HepG2 (cell line): ENCODE results near the gene PTPN14. TPM values are rescaled to one million over a fixed set of nuclear protein-coding genes. Genes with fewer than 3 reads are reported as not detected.

Experiments used
- ATAC-seq: fragments of 200-7000 bp; cut with Tn5 transposase; 3 replicates; pipeline ENCODE4 v1.9.1; 2020; ENCODE audit warnings: mild to moderate bottlenecking, moderate library complexity
- BruUV-seq: library from RNA; stranded (reverse); fragments of 400-500 nt; replicated peaks from 2 replicates; lab custom pipeline; 2021; lab: Mats Ljungman, UMichigan
- CTCF ChIA-PET: fragments of 300-600 bp; formaldehyde crosslinking; extraction: SDS; loops from one replicate; lab custom pipeline; 2021; ENCODE audit warnings: low total read pairs, inconsistent platforms, low intra/inter-chr PET ratio; lab: Yijun Ruan, JAX
- POLR2A ChIA-PET: fragments of 350-600 bp; sonication (Branson Sonifier 250); formaldehyde crosslinking; loops from one replicate; lab custom pipeline; 2020; ENCODE audit warnings: antibody characterized with exemption, inconsistent platforms; lab: Yijun Ruan, JAX
- DNase-seq: peaks from one replicate; pipeline ENCODE4 v3.0.0-alpha.2; 2015; ENCODE audit warnings: low spot score
- FAIRE-seq: peaks from 3 replicates; lab custom pipeline; 2011; peaks lifted over from hg19 to GRCh38; lab: Jason Lieb, UNC
- H2AFZ ChIP-seq: one replicate; pipeline ENCODE4 v1.6.1; 2011; ENCODE audit warnings: low read length, inconsistent platforms
- H3K27ac ChIP-seq: fragments of 300-600 bp; 3 replicates; pipeline ENCODE4 v1.8.0; 2011; ENCODE audit warnings: mixed run types, mild to moderate bottlenecking, mixed read lengths, low read length, inconsistent platforms; ENCODE audit not compliant: insufficient read depth; ENCODE audit errors: extremely low read length
- H3K27me3 ChIP-seq, 2 experiments: fragments of 200-600 bp in 1 of 2; 2 replicates in 1 of 2; 3 replicates in 1 of 2; pipeline versions ENCODE4 v1.6.0 to v1.8.0; 2011; ENCODE audit warnings: low read length in 2 of 2, mild to moderate bottlenecking in 2 of 2, moderate library complexity in 2 of 2, inconsistent platforms in 1 of 2; ENCODE audit not compliant: insufficient read depth in 2 of 2, control insufficient read depth in 1 of 2
- H3K36me3 ChIP-seq, 2 experiments: fragments of 200-600 bp in 1 of 2; replicated peaks in 1 of 2; 2 replicates in 1 of 2; 3 replicates in 1 of 2; pipeline versions ENCODE4 v1.5.1 to v1.8.0; 2011; ENCODE audit warnings: low read length in 2 of 2, inconsistent platforms in 1 of 2; ENCODE audit not compliant: insufficient read depth in 2 of 2, control insufficient read depth in 1 of 2
- H3K4me1 ChIP-seq: 2 replicates; pipeline ENCODE4 v1.5.1; 2012; ENCODE audit warnings: low read length, inconsistent platforms; ENCODE audit not compliant: insufficient read depth
- H3K4me2 ChIP-seq: 2 replicates; pipeline ENCODE4 v1.6.0; 2011; ENCODE audit warnings: low read depth, low read length, inconsistent platforms
- H3K4me3 ChIP-seq, 3 experiments: fragments of 200-600 bp in 1 of 3; sonication (generic), shearing (Covaris generic) in 1 of 3; replicated peaks in 1 of 3; 2 replicates each; pipeline ENCODE4 v1.5.1; 2011 to 2016; ENCODE audit warnings: low read length in 3 of 3, inconsistent platforms in 2 of 3, low read depth in 2 of 3, mild to moderate bottlenecking in 2 of 3, control low read depth in 1 of 3, mixed read lengths in 1 of 3; ENCODE audit not compliant: insufficient read depth in 1 of 3
- H3K79me2 ChIP-seq: one replicate; pipeline ENCODE4 v1.6.1; 2011; ENCODE audit warnings: low read length, inconsistent platforms; ENCODE audit not compliant: insufficient read depth
- H3K9ac ChIP-seq: 2 replicates; pipeline ENCODE4 v1.6.0; 2011; ENCODE audit warnings: mild to moderate bottlenecking, low read depth, low read length, inconsistent platforms; ENCODE audit not compliant: insufficient read depth
- H3K9me3 ChIP-seq: 2 replicates; pipeline ENCODE4 v1.5.1; 2012; ENCODE audit warnings: mild to moderate bottlenecking, low read length
- H4K20me1 ChIP-seq: 2 replicates; pipeline ENCODE4 v1.6.0; 2011; ENCODE audit warnings: inconsistent platforms, mild to moderate bottlenecking, low read length, moderate library complexity; ENCODE audit not compliant: insufficient read depth
- ATF7-NPFF ChIP-seq: sonication (generic); formaldehyde crosslinking; IDR thresholded peaks from 2 replicates; pipeline ENCODE4 v1.8.1; 2023; ENCODE audit warnings: mild to moderate bottlenecking, low read depth, missing genetic modification reagents, moderate library complexity
- NR2F1 ChIP-seq, 2 experiments: fragments of 450-650 bp in 1 of 2; formaldehyde crosslinking in 1 of 2; IDR thresholded peaks; 2 replicates each; pipeline versions ENCODE4 v1.5.0 to v1.6.1; 2016 to 2020; ENCODE audit warnings: mild to moderate bottlenecking in 1 of 2, missing compliant biosample characterization in 1 of 2, missing genetic modification reagents in 1 of 2, moderate library complexity in 1 of 2
- PCBP1 ChIP-seq: fragments of 200-400 bp; formaldehyde crosslinking; IDR thresholded peaks from 2 replicates; pipeline ENCODE4 v1.6.1; 2017; ENCODE audit warnings: mild to moderate bottlenecking, low read depth, low read length, borderline replicate concordance
- PRDM10 ChIP-seq: sonication (generic); formaldehyde crosslinking; IDR thresholded peaks from 2 replicates; pipeline ENCODE4 v1.4.0; 2020; ENCODE audit warnings: low read depth, missing genetic modification reagents
- REXO4 ChIP-seq: sonication (generic); formaldehyde crosslinking; IDR thresholded peaks from 2 replicates; pipeline ENCODE4 v1.8.0; 2022; ENCODE audit warnings: missing genetic modification reagents, mild to moderate bottlenecking, borderline replicate concordance
- ZNF12 ChIP-seq: sonication (generic); formaldehyde crosslinking; IDR thresholded peaks from 2 replicates; pipeline ENCODE4 v1.5.0; 2020; ENCODE audit warnings: missing genetic modification reagents
- ZNF207 ChIP-seq: fragments of 450-650 bp; IDR thresholded peaks from 2 replicates; pipeline ENCODE4 v1.6.1; 2016; ENCODE audit warnings: antibody characterized with exemption, borderline replicate concordance
- ZNF414 ChIP-seq: sonication (generic); formaldehyde crosslinking; IDR thresholded peaks from 2 replicates; pipeline ENCODE4 v1.5.0; 2020; ENCODE audit warnings: missing genetic modification reagents
- ZNF724P ChIP-seq: sonication (generic); formaldehyde crosslinking; IDR thresholded peaks from 2 replicates; pipeline ENCODE4 v1.8.0; 2022; ENCODE audit warnings: missing genetic modification reagents, borderline replicate concordance
- ZNF740 ChIP-seq: sonication (generic); formaldehyde crosslinking; IDR thresholded peaks from 2 replicates; pipeline ENCODE4 v1.4.0; 2020; ENCODE audit warnings: missing genetic modification reagents
- WGBS: methylation state at CpG from one replicate; pipeline ENCODE4 v1.1.6; 2017; ENCODE audit warnings: low lambda C conversion rate; 5-methylcytosine and 5-hydroxymethylcytosine counted together
- in situ Hi-C: cut with HindIII; loops from 2 replicates; pipeline ENCODE4 v1.10.0; 2017; ENCODE audit warnings: low pct_unique_long_range_greater_than_20kb; ENCODE audit not compliant: extremely low pct_ligation_motif_present
- intact Hi-C: fragments of 100-400 bp; cut with micrococcal nuclease; formaldehyde crosslinking; loops from one replicate; pipeline ENCODE4 v1.10.0; 2022; ENCODE audit not compliant: unreplicated experiment
- polyA plus RNA-seq, 8 experiments: library from polyadenylated mRNA; depleted of rRNA in 3 of 8; stranded (reverse) in 7 of 8; unstranded in 1 of 8; fragments of >200 nt; fragmentation: Illumina TruSeq in 4 of 8; extraction: Trizol in 4 of 8; gene quantifications; 2 replicates each; pipeline versions ENCODE4 v1.2.1 to v1.2.3, GENCODE V29; 2011 to 2016; ENCODE audit warnings: low read depth in 4 of 8, missing spikeins in 1 of 8, mixed read lengths in 1 of 8; ENCODE audit not compliant: insufficient read depth in 1 of 8
- total RNA-seq, 5 experiments: library from RNA; depleted of rRNA; stranded (reverse); fragments of >200 nt; fragmentation: Illumina TruSeq; extraction: Trizol; gene quantifications; 2 replicates each; pipeline ENCODE4 v1.2.3, GENCODE V29; 2016; ENCODE audit warnings: low read depth in 1 of 5

Gene PTPN14
- total and polyA plus RNA-seq, 2 of the 13 experiments (the other 11 are each of a cell fraction or from before 2014, with no cell fraction given), result 3.9 to 4.7 TPM

DNA sequence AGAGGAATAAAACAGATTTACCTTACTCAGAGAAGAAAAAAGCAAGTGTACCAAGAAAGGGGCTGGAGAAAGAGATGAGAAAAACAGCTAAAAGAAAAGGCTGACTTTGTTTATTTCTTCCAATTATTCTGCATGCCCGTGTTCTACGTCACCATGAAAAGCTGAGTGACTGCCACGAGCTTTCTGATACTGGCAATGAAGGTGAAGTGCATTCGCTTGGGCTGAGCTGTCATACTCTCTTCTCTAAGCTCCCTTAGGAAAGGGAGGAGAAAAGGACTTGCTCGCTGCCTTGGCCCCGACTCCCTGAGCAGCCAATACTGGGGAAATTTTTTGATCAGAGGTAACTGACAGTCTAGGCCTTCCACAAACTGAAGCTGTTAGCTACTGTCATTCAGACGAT lies 165.1 kb downstream of the PTPN14 start (continued):
- TF ChIP-seq PRDM10 (CRISPR knock-in tag), result no peak
- TF ChIP-seq REXO4 (CRISPR knock-in tag), result no peak
- no peak for TF ChIP-seq ATF7-NPFF (CRISPR knock-in tag)
- TF ChIP-seq ZNF740 (CRISPR knock-in tag), result no peak
- no peak for TF ChIP-seq NR2F1 (CRISPR knock-in tag; IDR thresholded peaks at IDR 0.05)
- no peak for TF ChIP-seq ZNF724P (CRISPR knock-in tag)
- TF ChIP-seq ZNF414, result no peak
- no peak for TF ChIP-seq PCBP1

DNA sequence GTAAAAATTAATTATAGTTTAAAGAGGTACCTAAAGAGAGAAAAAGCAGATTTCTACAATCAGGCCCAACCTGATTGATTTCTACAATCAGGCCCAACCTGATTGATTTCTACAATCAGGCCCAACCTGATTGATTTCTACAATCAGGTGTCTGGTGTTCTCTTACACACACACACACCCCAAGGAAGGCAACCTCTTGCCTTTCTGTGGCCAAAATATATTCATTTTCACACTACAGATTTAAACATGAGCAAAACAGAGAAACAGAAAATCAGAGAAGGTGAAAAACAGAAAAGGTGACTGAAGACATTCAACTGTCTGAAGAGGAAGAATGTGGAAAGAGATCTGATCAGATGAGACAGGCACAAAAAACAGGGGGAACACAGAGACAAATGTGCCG lies 166.0 kb downstream of the PTPN14 start:
- no peaks in the 10 kb centered on the region for H3K9me3 ChIP-seq
- no peak overlapping the region for H2AFZ ChIP-seq
- no peak overlapping the region for H3K4me3 ChIP-seq
- no peak for FAIRE-seq
- ChIA-PET POLR2A (no interaction called here), CTCF (no interaction called here)
- intact Hi-C loops, result no loop called here
- in situ Hi-C loops, result no loop called here
- DNase-seq, result no peak
- no peaks in the 10 kb centered on the region for H3K4me1 ChIP-seq
- H3K27me3 ChIP-seq, result no peaks in the 10 kb centered on the region
- no peak overlapping the region for H3K27ac ChIP-seq
- H3K36me3 ChIP-seq, result peaks cover 7 to 13% of the 10 kb centered on the region in 2 experiments; a peak in 4 of 5 replicates
- no peaks in the 10 kb centered on the region for H4K20me1 ChIP-seq
- no peak overlapping the region for H3K4me2 ChIP-seq
- 86% methylated on average over 1 of the region's 1 CpG for WGBS
- BruUV-seq, result no TSS peak
- TF ChIP-seq ZNF207, result no peak
- no peak for TF ChIP-seq ZNF12 (CRISPR knock-in tag)
- no peak for ATAC-seq
- no peaks in the 10 kb centered on the region for H3K79me2 ChIP-seq
- no peak overlapping the region for H3K9ac ChIP-seq
